HepG2 (cell line): Measurements from ENCODE around the gene PLXNC1. TPM values are rescaled to one million over a fixed set of nuclear protein-coding genes. Genes with fewer than 3 reads are reported as not detected.

ENCODE experiments used
- ATAC-seq: fragments of 200-7000 bp; cut with Tn5 transposase; 3 replicates; pipeline ENCODE4 v1.9.1; 2020; ENCODE audit warnings: mild to moderate bottlenecking, moderate library complexity
- BruUV-seq: library from RNA; stranded (reverse); fragments of 400-500 nt; replicated peaks from 2 replicates; lab custom pipeline; 2021; lab: Mats Ljungman, UMichigan
- CTCF ChIA-PET: fragments of 300-600 bp; formaldehyde crosslinking; extraction: SDS; loops from one replicate; lab custom pipeline; 2021; ENCODE audit warnings: low total read pairs, inconsistent platforms, low intra/inter-chr PET ratio; lab: Yijun Ruan, JAX
- POLR2A ChIA-PET: fragments of 350-600 bp; sonication (Branson Sonifier 250); formaldehyde crosslinking; loops from one replicate; lab custom pipeline; 2020; ENCODE audit warnings: antibody characterized with exemption, inconsistent platforms; lab: Yijun Ruan, JAX
- DNase-seq: peaks from one replicate; pipeline ENCODE4 v3.0.0-alpha.2; 2015; ENCODE audit warnings: low spot score
- FAIRE-seq: peaks from 3 replicates; lab custom pipeline; 2011; peaks lifted over from hg19 to GRCh38; lab: Jason Lieb, UNC
- H2AFZ ChIP-seq: one replicate; pipeline ENCODE4 v1.6.1; 2011; ENCODE audit warnings: low read length, inconsistent platforms
- H3K27ac ChIP-seq: fragments of 300-600 bp; 3 replicates; pipeline ENCODE4 v1.8.0; 2011; ENCODE audit warnings: mixed run types, mild to moderate bottlenecking, mixed read lengths, low read length, inconsistent platforms; ENCODE audit not compliant: insufficient read depth; ENCODE audit errors: extremely low read length
- H3K27me3 ChIP-seq, 2 experiments: fragments of 200-600 bp in 1 of 2; 2 replicates in 1 of 2; 3 replicates in 1 of 2; pipeline versions ENCODE4 v1.6.0 to v1.8.0; 2011; ENCODE audit warnings: low read length in 2 of 2, mild to moderate bottlenecking in 2 of 2, moderate library complexity in 2 of 2, inconsistent platforms in 1 of 2; ENCODE audit not compliant: insufficient read depth in 2 of 2, control insufficient read depth in 1 of 2
- H3K36me3 ChIP-seq, 2 experiments: fragments of 200-600 bp in 1 of 2; replicated peaks in 1 of 2; 2 replicates in 1 of 2; 3 replicates in 1 of 2; pipeline versions ENCODE4 v1.5.1 to v1.8.0; 2011; ENCODE audit warnings: low read length in 2 of 2, inconsistent platforms in 1 of 2; ENCODE audit not compliant: insufficient read depth in 2 of 2, control insufficient read depth in 1 of 2
- H3K4me1 ChIP-seq: 2 replicates; pipeline ENCODE4 v1.5.1; 2012; ENCODE audit warnings: low read length, inconsistent platforms; ENCODE audit not compliant: insufficient read depth
- H3K4me2 ChIP-seq: 2 replicates; pipeline ENCODE4 v1.6.0; 2011; ENCODE audit warnings: low read depth, low read length, inconsistent platforms
- H3K4me3 ChIP-seq, 3 experiments: fragments of 200-600 bp in 1 of 3; sonication (generic), shearing (Covaris generic) in 1 of 3; replicated peaks in 1 of 3; 2 replicates each; pipeline ENCODE4 v1.5.1; 2011 to 2016; ENCODE audit warnings: low read length in 3 of 3, inconsistent platforms in 2 of 3, low read depth in 2 of 3, mild to moderate bottlenecking in 2 of 3, control low read depth in 1 of 3, mixed read lengths in 1 of 3; ENCODE audit not compliant: insufficient read depth in 1 of 3
- H3K79me2 ChIP-seq: one replicate; pipeline ENCODE4 v1.6.1; 2011; ENCODE audit warnings: low read length, inconsistent platforms; ENCODE audit not compliant: insufficient read depth
- H3K9ac ChIP-seq: 2 replicates; pipeline ENCODE4 v1.6.0; 2011; ENCODE audit warnings: mild to moderate bottlenecking, low read depth, low read length, inconsistent platforms; ENCODE audit not compliant: insufficient read depth
- H3K9me3 ChIP-seq: 2 replicates; pipeline ENCODE4 v1.5.1; 2012; ENCODE audit warnings: mild to moderate bottlenecking, low read length
- H4K20me1 ChIP-seq: 2 replicates; pipeline ENCODE4 v1.6.0; 2011; ENCODE audit warnings: inconsistent platforms, mild to moderate bottlenecking, low read length, moderate library complexity; ENCODE audit not compliant: insufficient read depth
- ADNP ChIP-seq: sonication (generic); formaldehyde crosslinking; IDR thresholded peaks from 2 replicates; pipeline ENCODE4 v1.4.0; 2020; ENCODE audit warnings: missing genetic modification reagents
- FOXJ3 ChIP-seq: sonication (generic); formaldehyde crosslinking; IDR thresholded peaks from 2 replicates; pipeline ENCODE4 v1.4.0; 2020; ENCODE audit warnings: missing genetic modification reagents, mild to moderate bottlenecking, borderline replicate concordance
- HNF4G ChIP-seq, 2 experiments: sonication (generic) in 1 of 2; formaldehyde crosslinking in 1 of 2; IDR thresholded peaks; 2 replicates each; pipeline versions ENCODE4 v1.4.0 to v1.6.1; 2011 to 2020; ENCODE audit warnings: borderline replicate concordance in 2 of 2, low read depth in 2 of 2, mild to moderate bottlenecking in 2 of 2, low read length in 1 of 2, missing genetic modification reagents in 1 of 2, moderate library complexity in 1 of 2
- NONO ChIP-seq, 2 experiments: fragments of 450-650 bp in 1 of 2; sonication (generic) in 1 of 2; formaldehyde crosslinking in 1 of 2; IDR thresholded peaks in 1 of 2; conservative IDR thresholded peaks in 1 of 2; 2 replicates each; pipeline versions ENCODE4 v1.6.1 to v1.8.0; 2017 to 2022; ENCODE audit warnings: mild to moderate bottlenecking in 1 of 2, missing genetic modification reagents in 1 of 2, moderate library complexity in 1 of 2
- ZNF7 ChIP-seq: IDR thresholded peaks from 2 replicates; pipeline ENCODE4 v1.6.1; 2016; ENCODE audit warnings: missing biosample characterization, missing genetic modification reagents
- WGBS: methylation state at CpG from one replicate; pipeline ENCODE4 v1.1.6; 2017; ENCODE audit warnings: low lambda C conversion rate; 5-methylcytosine and 5-hydroxymethylcytosine counted together
- in situ Hi-C: cut with HindIII; loops from 2 replicates; pipeline ENCODE4 v1.10.0; 2017; ENCODE audit warnings: low pct_unique_long_range_greater_than_20kb; ENCODE audit not compliant: extremely low pct_ligation_motif_present
- intact Hi-C: fragments of 100-400 bp; cut with micrococcal nuclease; formaldehyde crosslinking; loops from one replicate; pipeline ENCODE4 v1.10.0; 2022; ENCODE audit not compliant: unreplicated experiment
- polyA plus RNA-seq, 8 experiments: library from polyadenylated mRNA; depleted of rRNA in 3 of 8; stranded (reverse) in 7 of 8; unstranded in 1 of 8; fragments of >200 nt; fragmentation: Illumina TruSeq in 4 of 8; extraction: Trizol in 4 of 8; gene quantifications; 2 replicates each; pipeline versions ENCODE4 v1.2.1 to v1.2.3, GENCODE V29; 2011 to 2016; ENCODE audit warnings: low read depth in 4 of 8, missing spikeins in 1 of 8, mixed read lengths in 1 of 8; ENCODE audit not compliant: insufficient read depth in 1 of 8
- total RNA-seq, 5 experiments: library from RNA; depleted of rRNA; stranded (reverse); fragments of >200 nt; fragmentation: Illumina TruSeq; extraction: Trizol; gene quantifications; 2 replicates each; pipeline ENCODE4 v1.2.3, GENCODE V29; 2016; ENCODE audit warnings: low read depth in 1 of 5

The PLXNC1 gene
- total and polyA plus RNA-seq, 2 of the 13 experiments (the other 11 are each of a cell fraction or from before 2014, with no cell fraction given), result 6.6 to 11.2 TPM

DNA sequence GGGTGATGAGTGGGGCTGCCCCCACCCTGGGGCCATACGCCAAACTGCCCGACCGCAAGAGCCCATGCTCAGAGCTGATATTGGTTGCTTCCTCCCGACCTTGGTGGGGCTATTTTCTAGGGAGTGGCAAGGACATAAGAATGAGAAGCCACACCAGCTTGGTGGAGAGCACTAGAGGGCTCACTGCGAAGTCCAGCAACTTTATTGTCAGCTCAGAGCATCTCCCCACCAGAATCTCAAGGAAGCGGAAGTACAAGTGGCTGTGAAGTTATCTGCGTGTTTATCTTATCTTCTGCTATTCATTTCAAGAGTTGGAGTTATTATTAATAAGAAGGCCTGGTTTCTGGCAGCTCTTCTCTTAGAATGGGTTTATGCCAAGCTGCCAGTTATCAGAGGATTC lies 4.9 kb upstream of the PLXNC1 start (continued):
- TF ChIP-seq FOXJ3 (CRISPR knock-in tag), result no peak
- no peak for TF ChIP-seq NONO (IDR thresholded peaks at IDR 0.05)
- no peak for TF ChIP-seq NONO (CRISPR knock-in tag; conservative IDR thresholded peaks at IDR 0.05)
- no peak for TF ChIP-seq HNF4G (IDR thresholded peaks at IDR 0.05; ENCODE audit: borderline replicate concordance, low read depth, low read length)
- no peak for TF ChIP-seq HNF4G (CRISPR knock-in tag; IDR thresholded peaks at IDR 0.05; ENCODE audit: borderline replicate concordance, low read depth)

DNA sequence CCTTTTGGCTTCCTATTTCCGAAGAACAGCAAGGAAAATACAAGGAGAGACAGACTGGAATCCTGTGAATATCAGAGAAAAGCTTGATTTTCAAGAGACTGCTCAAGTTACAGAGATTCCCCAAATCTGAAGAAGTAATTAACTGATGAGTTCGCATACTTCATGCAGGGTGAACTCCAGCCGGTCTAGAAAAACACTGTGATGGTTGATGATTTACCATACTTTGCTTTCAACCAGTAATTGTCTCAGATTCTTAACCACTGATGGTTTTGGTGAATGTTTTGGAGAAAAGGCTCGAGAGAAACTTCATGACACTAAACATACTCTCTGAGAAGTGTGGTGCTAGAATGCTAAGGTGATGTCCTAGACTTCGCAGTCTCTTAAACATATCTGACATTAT lies 4.4 kb upstream of the PLXNC1 start:
- ATAC-seq, result no peak
- TF ChIP-seq ZNF7 (CRISPR knock-in tag) (peak; percentile 36; the same call in 1 of the 2 replicates), ADNP (CRISPR knock-in tag) (no peak)
- TF ChIP-seq, all 625 proteins: peak for 1
- Histone ChIP-seq H3K9me3 (no peaks in the 10 kb centered on the region), H3K4me3 (no peak overlapping the region), H3K79me2 (no peaks in the 10 kb centered on the region), H3K4me1 (peaks cover 52% of the 10 kb centered on the region), H3K9ac (no peak overlapping the region), H2AFZ (no peak overlapping the region), H4K20me1 (no peaks in the 10 kb centered on the region), H3K27me3 (peaks cover 0 to 12% of the 10 kb centered on the region in 2 experiments; a peak in 2 of 5 replicates), H3K36me3 (no peaks in the 10 kb centered on the region), H3K27ac (no peak overlapping the region), H3K4me2 (peak overlapping the region; percentile 34; the same call in 1 of the 2 replicates)
- 25% methylated on average over 5 of the region's 5 CpGs for WGBS
- DNase-seq (no peak), FAIRE-seq (no peak)
- intact Hi-C loops (loop anchor here (2.0 to 10.0 kb wide), 2 partner anchors 161 to 289 kb away; no protein-coding TSS in a partner anchor), in situ Hi-C loops (loop anchor here (10.0 to 25.0 kb wide), 2 partner anchors 291 to 618 kb away; no protein-coding TSS in a partner anchor)
- CTCF ChIA-PET, result no interaction called here
- BruUV-seq, result no TSS peak
- POLR2A ChIA-PET, result no interaction called here
